ENCODE data around the gene PRPS1L1.

DNA sequence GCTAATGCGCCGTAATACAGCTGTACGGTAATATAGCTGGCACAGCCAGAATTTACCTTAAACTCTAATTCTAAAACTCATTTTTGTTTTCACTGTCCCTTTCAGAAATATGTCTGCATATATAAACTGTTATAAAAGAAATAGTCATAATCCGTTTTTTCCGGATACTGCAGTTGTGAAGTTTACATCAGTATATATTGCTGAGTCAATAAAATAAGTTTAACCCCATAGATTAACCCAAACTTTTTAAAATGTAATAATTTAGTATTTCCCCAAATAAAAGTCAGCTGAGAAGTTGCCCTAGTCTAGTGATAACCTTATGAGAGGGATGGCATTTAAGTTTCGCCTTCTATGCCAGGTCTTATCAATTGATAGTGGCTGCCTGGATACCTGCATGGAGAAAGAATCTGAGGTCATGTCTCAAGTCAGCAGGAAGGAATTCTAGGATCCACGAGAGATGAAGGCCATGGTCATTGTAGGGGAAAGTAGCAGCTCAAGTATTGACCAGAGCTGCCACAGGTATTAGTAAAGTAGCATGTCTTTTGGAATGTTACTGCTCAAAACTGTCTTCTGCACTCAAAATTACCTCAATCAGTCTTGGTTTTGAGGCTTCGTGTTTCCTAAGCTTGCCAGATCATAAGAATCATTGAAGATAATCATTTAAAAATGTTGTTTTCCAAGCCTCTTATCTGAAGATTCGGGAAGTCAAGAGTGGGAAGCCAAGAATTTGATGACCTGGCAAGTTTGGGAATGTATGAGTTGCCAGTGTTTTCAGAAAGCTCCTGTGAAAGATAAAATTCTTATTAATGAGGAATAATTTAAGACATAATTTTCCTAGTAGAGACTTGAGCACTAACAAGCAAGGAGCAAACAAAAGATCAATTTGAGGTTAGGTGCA, 10.8 kb downstream of the PRPS1L1 start:
- TF ChIP-seq EZH2phosphoT487 (IDR thresholded peaks at IDR 0.05; ENCODE audit: borderline replicate concordance, low read length), result no peak
- TF ChIP-seq, protein P1, sequence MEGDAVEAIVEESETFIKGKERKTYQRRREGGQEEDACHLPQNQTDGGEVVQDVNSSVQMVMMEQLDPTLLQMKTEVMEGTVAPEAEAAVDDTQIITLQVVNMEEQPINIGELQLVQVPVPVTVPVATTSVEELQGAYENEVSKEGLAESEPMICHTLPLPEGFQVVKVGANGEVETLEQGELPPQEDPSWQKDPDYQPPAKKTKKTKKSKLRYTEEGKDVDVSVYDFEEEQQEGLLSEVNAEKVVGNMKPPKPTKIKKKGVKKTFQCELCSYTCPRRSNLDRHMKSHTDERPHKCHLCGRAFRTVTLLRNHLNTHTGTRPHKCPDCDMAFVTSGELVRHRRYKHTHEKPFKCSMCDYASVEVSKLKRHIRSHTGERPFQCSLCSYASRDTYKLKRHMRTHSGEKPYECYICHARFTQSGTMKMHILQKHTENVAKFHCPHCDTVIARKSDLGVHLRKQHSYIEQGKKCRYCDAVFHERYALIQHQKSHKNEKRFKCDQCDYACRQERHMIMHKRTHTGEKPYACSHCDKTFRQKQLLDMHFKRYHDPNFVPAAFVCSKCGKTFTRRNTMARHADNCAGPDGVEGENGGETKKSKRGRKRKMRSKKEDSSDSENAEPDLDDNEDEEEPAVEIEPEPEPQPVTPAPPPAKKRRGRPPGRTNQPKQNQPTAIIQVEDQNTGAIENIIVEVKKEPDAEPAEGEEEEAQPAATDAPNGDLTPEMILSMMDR (IDR thresholded peaks at IDR 0.05; ENCODE audit: low read depth, low read length, poor library complexity, severe bottlenecking), result no peak
